GM12878 (cell line): Measurements from ENCODE around the gene PHACTR3. TPM values are rescaled to one million over a fixed set of nuclear protein-coding genes. Genes with fewer than 3 reads are reported as not detected.

Source experiments
- ATAC-seq: fragments of 200-7000 bp; cut with Tn5 transposase; 3 replicates; pipeline ENCODE4 v1.9.1; 2020; ENCODE audit warnings: mild to moderate bottlenecking, moderate library complexity
- BruUV-seq: library from RNA; stranded (reverse); fragments of 400-500 nt; replicated peaks from 2 replicates; lab custom pipeline; 2021; lab: Mats Ljungman, UMichigan
- CTCF ChIA-PET: fragments of 300-600 bp; sonication (Branson Sonifier 250); formaldehyde crosslinking; extraction: SDS; loops from one replicate; lab custom pipeline; 2021; ENCODE audit warnings: inconsistent platforms; lab: Yijun Ruan, JAX
- POLR2A ChIA-PET: fragments of 350-600 bp; formaldehyde crosslinking; extraction: SDS; loops from one replicate; lab custom pipeline; 2021; ENCODE audit warnings: inconsistent platforms; lab: Charles Lee
- RAD21 ChIA-PET: fragments of 300-600 bp; sonication (Branson Sonifier 250); formaldehyde crosslinking; loops from one replicate; lab custom pipeline; 2023; ENCODE audit warnings: antibody characterized with exemption; ENCODE audit not compliant: unreplicated experiment; lab: Charles Lee
- SMC1A ChIA-PET: fragments of 300-600 bp; sonication (Branson Sonifier 250); formaldehyde crosslinking; loops from one replicate; lab custom pipeline; 2023; ENCODE audit not compliant: unreplicated experiment, uncharacterized antibody; lab: Charles Lee
- DNase-seq: peaks from one replicate; pipeline ENCODE4 v3.0.0-alpha.2; 2011; ENCODE audit warnings: low read depth, low spot score
- FAIRE-seq: peaks from 3 replicates; lab custom pipeline; 2011; peaks lifted over from hg19 to GRCh38; lab: Jason Lieb, UNC
- H2AFZ ChIP-seq: 2 replicates; pipeline ENCODE4 v1.6.0; 2011; ENCODE audit warnings: low read depth, low read length, control low read depth; ENCODE audit not compliant: control insufficient read depth
- H3K27ac ChIP-seq: 2 replicates; pipeline ENCODE4 v1.5.1; 2011; ENCODE audit warnings: control low read depth; ENCODE audit not compliant: control insufficient read depth, insufficient read depth
- H3K27me3 ChIP-seq, 2 experiments: replicated peaks in 1 of 2; 2 replicates each; pipeline versions ENCODE4 v1.6.0 to v1.6.1; 2011; ENCODE audit warnings: low read length in 1 of 2; ENCODE audit not compliant: control insufficient read depth in 2 of 2, insufficient read depth in 2 of 2
- H3K36me3 ChIP-seq, 2 experiments: 2 replicates each; pipeline ENCODE4 v1.5.1; 2011; ENCODE audit warnings: low read length in 1 of 2; ENCODE audit not compliant: control insufficient read depth in 2 of 2, insufficient read depth in 2 of 2
- H3K4me1 ChIP-seq: 2 replicates; pipeline ENCODE4 v1.6.1; 2011; ENCODE audit warnings: mild to moderate bottlenecking, low read length, moderate library complexity, mixed read lengths; ENCODE audit not compliant: control insufficient read depth, insufficient read depth
- H3K4me2 ChIP-seq: 2 replicates; pipeline ENCODE4 v1.6.0; 2011; ENCODE audit warnings: control low read depth; ENCODE audit not compliant: control insufficient read depth, insufficient read depth
- H3K4me3 ChIP-seq: fragments of 200-600 bp; sonication (generic); 2 replicates; pipeline ENCODE4 v1.5.1; 2016
- H3K79me2 ChIP-seq: 2 replicates; pipeline ENCODE4 v1.6.0; 2011; ENCODE audit warnings: low read length; ENCODE audit not compliant: control insufficient read depth, insufficient read depth
- H3K9ac ChIP-seq: 2 replicates; pipeline ENCODE4 v1.8.0; 2011; ENCODE audit warnings: low read length, control low read depth, mixed read lengths; ENCODE audit not compliant: control insufficient read depth, insufficient read depth
- H3K9me3 ChIP-seq: replicated peaks from 3 replicates; pipeline ENCODE4 v1.5.1; 2011; ENCODE audit warnings: mild to moderate bottlenecking, low read length; ENCODE audit not compliant: control insufficient read depth, insufficient read depth
- H4K20me1 ChIP-seq: 2 replicates; pipeline ENCODE4 v1.6.0; 2011; ENCODE audit not compliant: control insufficient read depth, insufficient read depth
- CHD4 ChIP-seq: fragments of 200-600 bp; sonication (generic); IDR thresholded peaks from 2 replicates; pipeline ENCODE4 v1.6.1; 2016; ENCODE audit warnings: mild to moderate bottlenecking
- HCFC1 ChIP-seq: fragments of 150-350 bp; IDR thresholded peaks from 2 replicates; pipeline ENCODE4 v1.6.1; 2014; ENCODE audit warnings: low read length
- MYB ChIP-seq: fragments of 150-350 bp; IDR thresholded peaks from 2 replicates; pipeline ENCODE4 v1.6.1; 2014; ENCODE audit warnings: mild to moderate bottlenecking, low read depth, low read length, borderline replicate concordance
- NKRF ChIP-seq: fragments of 450-650 bp; conservative IDR thresholded peaks from 2 replicates; pipeline ENCODE4 v1.6.1; 2017; ENCODE audit warnings: mild to moderate bottlenecking, moderate library complexity
- POLR2AphosphoS5 ChIP-seq: IDR thresholded peaks from 2 replicates; pipeline ENCODE4 v1.6.1; 2011; ENCODE audit warnings: mild to moderate bottlenecking, low read length, inconsistent platforms
- SMAD5 ChIP-seq: IDR thresholded peaks from 2 replicates; pipeline ENCODE4 v1.6.1; 2016; ENCODE audit warnings: antibody characterized with exemption, low read depth
- STAT3 ChIP-seq: IDR thresholded peaks from 2 replicates; pipeline ENCODE4 v1.6.1; 2011; ENCODE audit warnings: low read depth, low read length, improper control_type of control experiment
- TAF1 ChIP-seq: IDR thresholded peaks from 2 replicates; pipeline ENCODE4 v1.6.1; 2011; ENCODE audit warnings: mild to moderate bottlenecking, low read depth, low read length, borderline replicate concordance
- ZNF207 ChIP-seq: fragments of 450-650 bp; IDR thresholded peaks from 2 replicates; pipeline ENCODE4 v1.6.1; 2014; ENCODE audit warnings: antibody characterized with exemption, mild to moderate bottlenecking, borderline replicate concordance
- WGBS: methylation state at CpG from one replicate; pipeline ENCODE4 v1.1.6; 2016; ENCODE audit warnings: low lambda C conversion rate; ENCODE audit not compliant: insufficient replicate concordance, insufficient coverage; ENCODE audit errors: missing lambda C conversion rate; 5-methylcytosine and 5-hydroxymethylcytosine counted together
- in situ Hi-C: fragments of 300-500 bp; cut with MboI; formaldehyde crosslinking; loops from 9 replicates; pipeline ENCODE4 v1.14.3; 2018; ENCODE audit warnings: mixed read lengths
- intact Hi-C: fragments of 100-400 bp; cut with micrococcal nuclease; formaldehyde crosslinking; loops from one replicate; pipeline ENCODE4 v1.14.2; 2022; ENCODE audit not compliant: unreplicated experiment
- polyA plus RNA-seq, 11 experiments: library from polyadenylated mRNA; depleted of rRNA in 4 of 11; unstranded in 6 of 11; stranded (reverse) in 5 of 11; fragments of >200 nt; fragmentation: Nextera tagmentation in 4 of 11; fragmentation: Illumina TruSeq in 1 of 11; extraction: Ambion mirVana in 4 of 11; extraction: Trizol in 1 of 11; gene quantifications; 1 replicate in 1 of 11; 2 replicates in 10 of 11; pipeline versions ENCODE4 v1.2.1 to v1.2.3, GENCODE V29; 2011 to 2016; ENCODE audit warnings: inconsistent platforms in 2 of 11, missing spikeins in 2 of 11, low read depth in 1 of 11
- total RNA-seq, 4 experiments: library from RNA; depleted of rRNA in 3 of 4; stranded (reverse); fragments of >200 nt in 3 of 4; fragmentation: Illumina TruSeq in 1 of 4; extraction: Trizol in 1 of 4; gene quantifications; 2 replicates each; pipeline versions ENCODE4 v1.2.1 to v1.2.3, GENCODE V29; 2013 to 2021
- TF ChIP-seq, protein P1 (sequence below): IDR thresholded peaks from 2 replicates; pipeline ENCODE4 v1.6.1; 2012; ENCODE audit warnings: mild to moderate bottlenecking, low read depth, low read length
- TF ChIP-seq, protein P2 (sequence below): IDR thresholded peaks from 2 replicates; pipeline ENCODE4 v1.6.1; 2012; ENCODE audit warnings: low read depth, low read length, improper control_type of control experiment
- TF ChIP-seq, protein P3 (sequence below): IDR thresholded peaks from 2 replicates; pipeline ENCODE4 v1.6.1; 2012; ENCODE audit warnings: low read length, inconsistent platforms

The PHACTR3 gene
- total and polyA plus RNA-seq, 10 of the 15 experiments (the other 5 are each of a cell fraction or from before 2014, with no cell fraction given): 0.17 to 2.7 (median 0.27) TPM; not detected in 1

DNA sequence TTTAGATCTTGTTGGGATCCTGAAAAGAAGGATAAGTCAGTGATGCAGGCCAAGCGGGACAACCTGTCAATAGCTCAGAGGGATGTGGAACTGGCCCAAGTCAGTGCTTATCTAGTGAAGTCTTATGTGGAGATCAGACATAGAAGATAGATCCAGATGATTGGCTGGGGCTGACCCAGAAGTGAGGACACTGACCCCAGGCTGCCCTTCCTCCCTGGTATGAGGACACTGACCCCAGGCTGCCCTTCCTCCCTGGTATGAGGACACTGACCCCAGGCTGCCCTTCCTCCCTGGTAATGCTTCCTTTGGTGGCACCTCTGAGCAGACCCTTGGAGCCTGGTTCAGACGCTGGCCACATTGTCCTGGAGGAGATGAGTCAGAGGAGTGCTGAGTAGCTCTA is 159.7 kb downstream of the PHACTR3 start:
- H3K9me3 ChIP-seq: no peaks in the 10 kb centered on the region
- POLR2A ChIA-PET: no interaction called here
- 16% methylated on average over 2 of the region's 2 CpGs for WGBS
- in situ Hi-C loops (no loop called here), intact Hi-C loops (no loop called here)
- DNase-seq: no peak
- CTCF ChIA-PET: no interaction called here
- RAD21 ChIA-PET: no interaction called here
- no peaks in the 10 kb centered on the region for H3K79me2 ChIP-seq
- no peak overlapping the region for H3K4me2 ChIP-seq
- H3K4me3 ChIP-seq: no peak overlapping the region
- H4K20me1 ChIP-seq: no peaks in the 10 kb centered on the region
- H3K27me3 ChIP-seq: no peaks in the 10 kb centered on the region
- H2AFZ ChIP-seq: no peak overlapping the region
- no peaks in the 10 kb centered on the region for H3K36me3 ChIP-seq
- H3K9ac ChIP-seq: no peak overlapping the region
- no peak overlapping the region for H3K27ac ChIP-seq
- ATAC-seq: no peak
- TF ChIP-seq STAT3: no peak
- TF ChIP-seq, protein P1, sequence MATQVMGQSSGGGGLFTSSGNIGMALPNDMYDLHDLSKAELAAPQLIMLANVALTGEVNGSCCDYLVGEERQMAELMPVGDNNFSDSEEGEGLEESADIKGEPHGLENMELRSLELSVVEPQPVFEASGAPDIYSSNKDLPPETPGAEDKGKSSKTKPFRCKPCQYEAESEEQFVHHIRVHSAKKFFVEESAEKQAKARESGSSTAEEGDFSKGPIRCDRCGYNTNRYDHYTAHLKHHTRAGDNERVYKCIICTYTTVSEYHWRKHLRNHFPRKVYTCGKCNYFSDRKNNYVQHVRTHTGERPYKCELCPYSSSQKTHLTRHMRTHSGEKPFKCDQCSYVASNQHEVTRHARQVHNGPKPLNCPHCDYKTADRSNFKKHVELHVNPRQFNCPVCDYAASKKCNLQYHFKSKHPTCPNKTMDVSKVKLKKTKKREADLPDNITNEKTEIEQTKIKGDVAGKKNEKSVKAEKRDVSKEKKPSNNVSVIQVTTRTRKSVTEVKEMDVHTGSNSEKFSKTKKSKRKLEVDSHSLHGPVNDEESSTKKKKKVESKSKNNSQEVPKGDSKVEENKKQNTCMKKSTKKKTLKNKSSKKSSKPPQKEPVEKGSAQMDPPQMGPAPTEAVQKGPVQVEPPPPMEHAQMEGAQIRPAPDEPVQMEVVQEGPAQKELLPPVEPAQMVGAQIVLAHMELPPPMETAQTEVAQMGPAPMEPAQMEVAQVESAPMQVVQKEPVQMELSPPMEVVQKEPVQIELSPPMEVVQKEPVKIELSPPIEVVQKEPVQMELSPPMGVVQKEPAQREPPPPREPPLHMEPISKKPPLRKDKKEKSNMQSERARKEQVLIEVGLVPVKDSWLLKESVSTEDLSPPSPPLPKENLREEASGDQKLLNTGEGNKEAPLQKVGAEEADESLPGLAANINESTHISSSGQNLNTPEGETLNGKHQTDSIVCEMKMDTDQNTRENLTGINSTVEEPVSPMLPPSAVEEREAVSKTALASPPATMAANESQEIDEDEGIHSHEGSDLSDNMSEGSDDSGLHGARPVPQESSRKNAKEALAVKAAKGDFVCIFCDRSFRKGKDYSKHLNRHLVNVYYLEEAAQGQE: no peak
- no peak for TF ChIP-seq MYB
- no peak for TF ChIP-seq ZNF207
- TF ChIP-seq POLR2AphosphoS5: no peak
- TF ChIP-seq TAF1: no peak
- TF ChIP-seq, protein P2, sequence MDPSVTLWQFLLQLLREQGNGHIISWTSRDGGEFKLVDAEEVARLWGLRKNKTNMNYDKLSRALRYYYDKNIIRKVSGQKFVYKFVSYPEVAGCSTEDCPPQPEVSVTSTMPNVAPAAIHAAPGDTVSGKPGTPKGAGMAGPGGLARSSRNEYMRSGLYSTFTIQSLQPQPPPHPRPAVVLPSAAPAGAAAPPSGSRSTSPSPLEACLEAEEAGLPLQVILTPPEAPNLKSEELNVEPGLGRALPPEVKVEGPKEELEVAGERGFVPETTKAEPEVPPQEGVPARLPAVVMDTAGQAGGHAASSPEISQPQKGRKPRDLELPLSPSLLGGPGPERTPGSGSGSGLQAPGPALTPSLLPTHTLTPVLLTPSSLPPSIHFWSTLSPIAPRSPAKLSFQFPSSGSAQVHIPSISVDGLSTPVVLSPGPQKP: no peak
- no peak for TF ChIP-seq SMAD5
- no peak for TF ChIP-seq NKRF
- TF ChIP-seq, protein P3, sequence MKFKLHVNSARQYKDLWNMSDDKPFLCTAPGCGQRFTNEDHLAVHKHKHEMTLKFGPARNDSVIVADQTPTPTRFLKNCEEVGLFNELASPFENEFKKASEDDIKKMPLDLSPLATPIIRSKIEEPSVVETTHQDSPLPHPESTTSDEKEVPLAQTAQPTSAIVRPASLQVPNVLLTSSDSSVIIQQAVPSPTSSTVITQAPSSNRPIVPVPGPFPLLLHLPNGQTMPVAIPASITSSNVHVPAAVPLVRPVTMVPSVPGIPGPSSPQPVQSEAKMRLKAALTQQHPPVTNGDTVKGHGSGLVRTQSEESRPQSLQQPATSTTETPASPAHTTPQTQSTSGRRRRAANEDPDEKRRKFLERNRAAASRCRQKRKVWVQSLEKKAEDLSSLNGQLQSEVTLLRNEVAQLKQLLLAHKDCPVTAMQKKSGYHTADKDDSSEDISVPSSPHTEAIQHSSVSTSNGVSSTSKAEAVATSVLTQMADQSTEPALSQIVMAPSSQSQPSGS: no peak
- TF ChIP-seq HCFC1: no peak
- TF ChIP-seq CHD4: no peak
- no peaks in the 10 kb centered on the region; the same call in 1 of the 2 replicates for H3K4me1 ChIP-seq
- BruUV-seq: no TSS peak
- FAIRE-seq: no peak
- SMC1A ChIA-PET: no interaction called here
